HepG2 (cell line): Measurements from ENCODE around the gene DTYMK. TPM values are rescaled to one million over a fixed set of nuclear protein-coding genes. Genes with fewer than 3 reads are reported as not detected.

Experiments
- ATAC-seq: fragments of 200-7000 bp; cut with Tn5 transposase; 3 replicates; pipeline ENCODE4 v1.9.1; 2020; ENCODE audit warnings: mild to moderate bottlenecking, moderate library complexity
- BruUV-seq: library from RNA; stranded (reverse); fragments of 400-500 nt; replicated peaks from 2 replicates; lab custom pipeline; 2021; lab: Mats Ljungman, UMichigan
- CTCF ChIA-PET: fragments of 300-600 bp; formaldehyde crosslinking; extraction: SDS; loops from one replicate; lab custom pipeline; 2021; ENCODE audit warnings: low total read pairs, inconsistent platforms, low intra/inter-chr PET ratio; lab: Yijun Ruan, JAX
- POLR2A ChIA-PET: fragments of 350-600 bp; sonication (Branson Sonifier 250); formaldehyde crosslinking; loops from one replicate; lab custom pipeline; 2020; ENCODE audit warnings: antibody characterized with exemption, inconsistent platforms; lab: Yijun Ruan, JAX
- DNase-seq: peaks from one replicate; pipeline ENCODE4 v3.0.0-alpha.2; 2015; ENCODE audit warnings: low spot score
- FAIRE-seq: peaks from 3 replicates; lab custom pipeline; 2011; peaks lifted over from hg19 to GRCh38; lab: Jason Lieb, UNC
- H2AFZ ChIP-seq: one replicate; pipeline ENCODE4 v1.6.1; 2011; ENCODE audit warnings: low read length, inconsistent platforms
- H3K27ac ChIP-seq: fragments of 300-600 bp; 3 replicates; pipeline ENCODE4 v1.8.0; 2011; ENCODE audit warnings: mixed run types, mild to moderate bottlenecking, mixed read lengths, low read length, inconsistent platforms; ENCODE audit not compliant: insufficient read depth; ENCODE audit errors: extremely low read length
- H3K27me3 ChIP-seq, 2 experiments: fragments of 200-600 bp in 1 of 2; 2 replicates in 1 of 2; 3 replicates in 1 of 2; pipeline versions ENCODE4 v1.6.0 to v1.8.0; 2011; ENCODE audit warnings: low read length in 2 of 2, mild to moderate bottlenecking in 2 of 2, moderate library complexity in 2 of 2, inconsistent platforms in 1 of 2; ENCODE audit not compliant: insufficient read depth in 2 of 2, control insufficient read depth in 1 of 2
- H3K36me3 ChIP-seq, 2 experiments: fragments of 200-600 bp in 1 of 2; replicated peaks in 1 of 2; 2 replicates in 1 of 2; 3 replicates in 1 of 2; pipeline versions ENCODE4 v1.5.1 to v1.8.0; 2011; ENCODE audit warnings: low read length in 2 of 2, inconsistent platforms in 1 of 2; ENCODE audit not compliant: insufficient read depth in 2 of 2, control insufficient read depth in 1 of 2
- H3K4me1 ChIP-seq: 2 replicates; pipeline ENCODE4 v1.5.1; 2012; ENCODE audit warnings: low read length, inconsistent platforms; ENCODE audit not compliant: insufficient read depth
- H3K4me2 ChIP-seq: 2 replicates; pipeline ENCODE4 v1.6.0; 2011; ENCODE audit warnings: low read depth, low read length, inconsistent platforms
- H3K4me3 ChIP-seq, 3 experiments: fragments of 200-600 bp in 1 of 3; sonication (generic), shearing (Covaris generic) in 1 of 3; replicated peaks in 1 of 3; 2 replicates each; pipeline ENCODE4 v1.5.1; 2011 to 2016; ENCODE audit warnings: low read length in 3 of 3, inconsistent platforms in 2 of 3, low read depth in 2 of 3, mild to moderate bottlenecking in 2 of 3, control low read depth in 1 of 3, mixed read lengths in 1 of 3; ENCODE audit not compliant: insufficient read depth in 1 of 3
- H3K79me2 ChIP-seq: one replicate; pipeline ENCODE4 v1.6.1; 2011; ENCODE audit warnings: low read length, inconsistent platforms; ENCODE audit not compliant: insufficient read depth
- H3K9ac ChIP-seq: 2 replicates; pipeline ENCODE4 v1.6.0; 2011; ENCODE audit warnings: mild to moderate bottlenecking, low read depth, low read length, inconsistent platforms; ENCODE audit not compliant: insufficient read depth
- H3K9me3 ChIP-seq: 2 replicates; pipeline ENCODE4 v1.5.1; 2012; ENCODE audit warnings: mild to moderate bottlenecking, low read length
- H4K20me1 ChIP-seq: 2 replicates; pipeline ENCODE4 v1.6.0; 2011; ENCODE audit warnings: inconsistent platforms, mild to moderate bottlenecking, low read length, moderate library complexity; ENCODE audit not compliant: insufficient read depth
- AGO2 ChIP-seq: fragments of 200-400 bp; formaldehyde crosslinking; optimal IDR thresholded peaks from 2 replicates; pipeline ENCODE3; 2017; ENCODE audit warnings: mild to moderate bottlenecking, low read depth, low read length, moderate library complexity
- FOXK1 ChIP-seq: sonication (generic); formaldehyde crosslinking; IDR thresholded peaks from 2 replicates; pipeline ENCODE4 v1.4.0; 2020; ENCODE audit warnings: low read depth, missing genetic modification reagents, borderline replicate concordance
- JUNB ChIP-seq: sonication (generic); formaldehyde crosslinking; IDR thresholded peaks from 2 replicates; pipeline ENCODE4 v1.8.0; 2022; ENCODE audit warnings: missing genetic modification reagents, mild to moderate bottlenecking, borderline replicate concordance
- KLF13 ChIP-seq: sonication (generic); formaldehyde crosslinking; IDR thresholded peaks from 2 replicates; pipeline ENCODE4 v1.4.0; 2020; ENCODE audit warnings: mild to moderate bottlenecking, missing genetic modification reagents
- POLR2AphosphoS5 ChIP-seq: IDR thresholded peaks from 2 replicates; pipeline ENCODE4 v1.6.1; 2012; ENCODE audit warnings: low read depth, low read length
- RAD21 ChIP-seq: fragments of 450-650 bp; formaldehyde crosslinking; IDR thresholded peaks from 2 replicates; pipeline ENCODE4 v1.5.0; 2020; ENCODE audit warnings: mild to moderate bottlenecking
- RBM22 ChIP-seq: fragments of 200-400 bp; formaldehyde crosslinking; optimal IDR thresholded peaks from 2 replicates; pipeline ENCODE3; 2017; ENCODE audit warnings: mild to moderate bottlenecking, low read length, moderate library complexity
- TBP ChIP-seq: sonication (generic); formaldehyde crosslinking; IDR thresholded peaks from 2 replicates; pipeline ENCODE4 v1.5.0; 2020; ENCODE audit warnings: missing genetic modification reagents
- ZNF343 ChIP-seq: sonication (generic); formaldehyde crosslinking; IDR thresholded peaks from 2 replicates; pipeline ENCODE4 v1.4.0; 2020; ENCODE audit warnings: mild to moderate bottlenecking, missing genetic modification reagents
- ZNF441 ChIP-seq: sonication (generic); formaldehyde crosslinking; IDR thresholded peaks from 2 replicates; pipeline ENCODE4 v1.7.0; 2021; ENCODE audit warnings: missing genetic modification reagents, borderline replicate concordance
- ZNF564 ChIP-seq: sonication (generic); formaldehyde crosslinking; IDR thresholded peaks from 2 replicates; pipeline ENCODE4 v1.8.1; 2023; ENCODE audit warnings: mild to moderate bottlenecking, missing genetic modification reagents
- ZSCAN31 ChIP-seq: sonication (generic); formaldehyde crosslinking; IDR thresholded peaks from 2 replicates; pipeline ENCODE4 v1.5.0; 2020; ENCODE audit warnings: low read depth, mild to moderate bottlenecking, missing genetic modification reagents
- WGBS: methylation state at CpG from one replicate; pipeline ENCODE4 v1.1.6; 2017; ENCODE audit warnings: low lambda C conversion rate; 5-methylcytosine and 5-hydroxymethylcytosine counted together
- in situ Hi-C: cut with HindIII; loops from 2 replicates; pipeline ENCODE4 v1.10.0; 2017; ENCODE audit warnings: low pct_unique_long_range_greater_than_20kb; ENCODE audit not compliant: extremely low pct_ligation_motif_present
- intact Hi-C: fragments of 100-400 bp; cut with micrococcal nuclease; formaldehyde crosslinking; loops from one replicate; pipeline ENCODE4 v1.10.0; 2022; ENCODE audit not compliant: unreplicated experiment
- polyA plus RNA-seq, 8 experiments: library from polyadenylated mRNA; depleted of rRNA in 3 of 8; stranded (reverse) in 7 of 8; unstranded in 1 of 8; fragments of >200 nt; fragmentation: Illumina TruSeq in 4 of 8; extraction: Trizol in 4 of 8; gene quantifications; 2 replicates each; pipeline versions ENCODE4 v1.2.1 to v1.2.3, GENCODE V29; 2011 to 2016; ENCODE audit warnings: low read depth in 4 of 8, missing spikeins in 1 of 8, mixed read lengths in 1 of 8; ENCODE audit not compliant: insufficient read depth in 1 of 8
- total RNA-seq, 5 experiments: library from RNA; depleted of rRNA; stranded (reverse); fragments of >200 nt; fragmentation: Illumina TruSeq; extraction: Trizol; gene quantifications; 2 replicates each; pipeline ENCODE4 v1.2.3, GENCODE V29; 2016; ENCODE audit warnings: low read depth in 1 of 5
- TF ChIP-seq, protein P1 (sequence below): sonication (generic); formaldehyde crosslinking; IDR thresholded peaks from 2 replicates; pipeline ENCODE4 v1.5.0; 2020; ENCODE audit warnings: missing genetic modification reagents, mild to moderate bottlenecking, borderline replicate concordance
- TF ChIP-seq, protein P2 (sequence below): sonication (generic); formaldehyde crosslinking; IDR thresholded peaks from 2 replicates; pipeline ENCODE4 v1.4.0; 2020; ENCODE audit warnings: missing genetic modification reagents
- TF ChIP-seq, protein P3 (sequence below): sonication (generic); formaldehyde crosslinking; IDR thresholded peaks from 2 replicates; pipeline ENCODE4 v1.4.0; 2020; ENCODE audit warnings: missing genetic modification reagents

The DTYMK gene
- total and polyA plus RNA-seq, 2 of the 13 experiments (the other 11 are each of a cell fraction or from before 2014, with no cell fraction given), result 57.5 to 134 TPM

DNA sequence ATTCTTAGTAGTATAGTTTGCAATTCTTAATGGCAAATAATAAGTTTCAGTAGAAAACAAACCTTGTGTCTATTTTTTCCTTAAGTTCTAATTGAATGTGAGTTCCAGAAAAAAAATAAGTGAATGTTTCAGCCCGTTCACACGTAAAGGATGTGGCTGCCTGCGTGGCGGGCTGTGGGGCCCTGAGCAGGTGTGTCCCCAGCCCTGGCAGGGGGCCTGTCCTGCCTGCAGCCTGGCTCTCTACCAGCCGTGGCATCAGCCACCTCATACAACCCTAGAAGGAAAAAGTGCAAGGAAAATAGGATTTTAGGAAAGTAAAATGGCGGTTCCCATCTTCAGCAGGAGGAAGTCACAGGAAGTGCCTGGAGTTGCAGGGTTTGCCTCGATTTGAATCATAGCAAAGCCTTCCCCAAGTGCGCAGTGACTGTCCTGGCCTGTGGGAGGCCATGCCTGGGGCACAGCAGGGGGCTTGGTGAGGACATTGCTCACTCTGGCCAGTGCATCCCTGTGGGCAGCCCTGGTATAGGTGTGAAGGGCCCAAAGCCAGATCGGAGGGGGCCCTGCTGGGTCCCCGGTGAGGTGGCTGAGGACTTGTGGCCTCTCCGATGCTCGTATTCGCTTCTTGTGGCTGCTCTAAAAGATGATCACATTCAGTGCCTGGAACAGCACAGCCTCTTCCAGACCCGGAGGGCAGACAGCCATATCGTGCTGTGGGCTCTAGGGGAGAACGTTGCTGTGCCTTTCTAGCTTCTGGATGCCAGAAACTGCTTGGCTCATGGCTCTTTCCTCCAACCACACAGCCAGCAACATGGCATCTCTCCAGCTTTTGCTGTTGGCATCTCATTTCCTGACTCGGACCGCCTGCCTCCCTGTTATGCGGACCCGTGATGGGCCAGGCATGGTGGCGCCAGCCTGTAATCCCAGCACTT is 12.6 kb downstream of the DTYMK start:
- no peaks in the 10 kb centered on the region for H3K9me3 ChIP-seq
- ChIA-PET POLR2A (no interaction called here), CTCF (no interaction called here)
- DNase-seq (peak; percentile 28), ATAC-seq (peak; percentile 58), FAIRE-seq (no peak)
- in situ Hi-C loops (no loop called here), intact Hi-C loops (no loop called here)
- H3K36me3 ChIP-seq, result peaks cover 38 to 73% of the 10 kb centered on the region in 2 experiments
- no peaks in the 10 kb centered on the region for H3K27me3 ChIP-seq
- no peak overlapping the region for H3K4me3 ChIP-seq
- no peak overlapping the region for H3K4me2 ChIP-seq
- H3K4me1 ChIP-seq, result no peaks in the 10 kb centered on the region
- BruUV-seq, result no TSS peak
- H3K9ac ChIP-seq, result no peak overlapping the region
- WGBS, result 97% methylated on average over 21 of the region's 21 CpGs
- no peak overlapping the region for H2AFZ ChIP-seq
- no peaks in the 10 kb centered on the region for H3K79me2 ChIP-seq
- no peak overlapping the region for H3K27ac ChIP-seq
- H4K20me1 ChIP-seq, result no peaks in the 10 kb centered on the region
- TF ChIP-seq ZNF343 (CRISPR knock-in tag), result 0 out of 2 replicates have a peak, but pooled peaks have one; percentile 29
- TF ChIP-seq, protein P1, sequence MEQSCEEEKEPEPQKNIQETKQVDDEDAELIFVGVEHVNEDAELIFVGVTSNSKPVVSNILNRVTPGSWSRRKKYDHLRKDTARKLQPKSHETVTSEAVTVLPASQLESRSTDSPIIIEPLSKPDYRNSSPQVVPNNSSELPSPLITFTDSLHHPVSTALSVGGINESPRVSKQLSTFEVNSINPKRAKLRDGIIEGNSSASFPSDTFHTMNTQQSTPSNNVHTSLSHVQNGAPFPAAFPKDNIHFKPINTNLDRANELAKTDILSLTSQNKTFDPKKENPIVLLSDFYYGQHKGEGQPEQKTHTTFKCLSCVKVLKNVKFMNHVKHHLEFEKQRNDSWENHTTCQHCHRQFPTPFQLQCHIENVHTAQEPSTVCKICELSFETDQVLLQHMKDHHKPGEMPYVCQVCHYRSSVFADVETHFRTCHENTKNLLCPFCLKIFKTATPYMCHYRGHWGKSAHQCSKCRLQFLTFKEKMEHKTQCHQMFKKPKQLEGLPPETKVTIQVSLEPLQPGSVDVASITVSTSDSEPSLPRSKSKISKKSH (CRISPR knock-in tag), result no peak
- no peak for TF ChIP-seq ZNF441 (CRISPR knock-in tag)
- TF ChIP-seq, protein P2, sequence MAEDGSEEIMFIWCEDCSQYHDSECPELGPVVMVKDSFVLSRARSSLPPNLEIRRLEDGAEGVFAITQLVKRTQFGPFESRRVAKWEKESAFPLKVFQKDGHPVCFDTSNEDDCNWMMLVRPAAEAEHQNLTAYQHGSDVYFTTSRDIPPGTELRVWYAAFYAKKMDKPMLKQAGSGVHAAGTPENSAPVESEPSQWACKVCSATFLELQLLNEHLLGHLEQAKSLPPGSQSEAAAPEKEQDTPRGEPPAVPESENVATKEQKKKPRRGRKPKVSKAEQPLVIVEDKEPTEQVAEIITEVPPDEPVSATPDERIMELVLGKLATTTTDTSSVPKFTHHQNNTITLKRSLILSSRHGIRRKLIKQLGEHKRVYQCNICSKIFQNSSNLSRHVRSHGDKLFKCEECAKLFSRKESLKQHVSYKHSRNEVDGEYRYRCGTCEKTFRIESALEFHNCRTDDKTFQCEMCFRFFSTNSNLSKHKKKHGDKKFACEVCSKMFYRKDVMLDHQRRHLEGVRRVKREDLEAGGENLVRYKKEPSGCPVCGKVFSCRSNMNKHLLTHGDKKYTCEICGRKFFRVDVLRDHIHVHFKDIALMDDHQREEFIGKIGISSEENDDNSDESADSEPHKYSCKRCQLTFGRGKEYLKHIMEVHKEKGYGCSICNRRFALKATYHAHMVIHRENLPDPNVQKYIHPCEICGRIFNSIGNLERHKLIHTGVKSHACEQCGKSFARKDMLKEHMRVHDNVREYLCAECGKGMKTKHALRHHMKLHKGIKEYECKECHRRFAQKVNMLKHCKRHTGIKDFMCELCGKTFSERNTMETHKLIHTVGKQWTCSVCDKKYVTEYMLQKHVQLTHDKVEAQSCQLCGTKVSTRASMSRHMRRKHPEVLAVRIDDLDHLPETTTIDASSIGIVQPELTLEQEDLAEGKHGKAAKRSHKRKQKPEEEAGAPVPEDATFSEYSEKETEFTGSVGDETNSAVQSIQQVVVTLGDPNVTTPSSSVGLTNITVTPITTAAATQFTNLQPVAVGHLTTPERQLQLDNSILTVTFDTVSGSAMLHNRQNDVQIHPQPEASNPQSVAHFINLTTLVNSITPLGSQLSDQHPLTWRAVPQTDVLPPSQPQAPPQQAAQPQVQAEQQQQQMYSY (CRISPR knock-in tag), result no peak
- no peak for TF ChIP-seq JUNB (CRISPR knock-in tag)
- 0 out of 2 replicates have a peak, but pooled peaks have one; percentile 29 for TF ChIP-seq KLF13
- TF ChIP-seq TBP, result no peak
- no peak for TF ChIP-seq FOXK1 (CRISPR knock-in tag)
- peak; percentile 11; the same call in 1 of the 2 replicates for TF ChIP-seq RAD21
- TF ChIP-seq ZNF564 (CRISPR knock-in tag), result no peak
- TF ChIP-seq RBM22, result peak; percentile 33
- TF ChIP-seq, protein P3, sequence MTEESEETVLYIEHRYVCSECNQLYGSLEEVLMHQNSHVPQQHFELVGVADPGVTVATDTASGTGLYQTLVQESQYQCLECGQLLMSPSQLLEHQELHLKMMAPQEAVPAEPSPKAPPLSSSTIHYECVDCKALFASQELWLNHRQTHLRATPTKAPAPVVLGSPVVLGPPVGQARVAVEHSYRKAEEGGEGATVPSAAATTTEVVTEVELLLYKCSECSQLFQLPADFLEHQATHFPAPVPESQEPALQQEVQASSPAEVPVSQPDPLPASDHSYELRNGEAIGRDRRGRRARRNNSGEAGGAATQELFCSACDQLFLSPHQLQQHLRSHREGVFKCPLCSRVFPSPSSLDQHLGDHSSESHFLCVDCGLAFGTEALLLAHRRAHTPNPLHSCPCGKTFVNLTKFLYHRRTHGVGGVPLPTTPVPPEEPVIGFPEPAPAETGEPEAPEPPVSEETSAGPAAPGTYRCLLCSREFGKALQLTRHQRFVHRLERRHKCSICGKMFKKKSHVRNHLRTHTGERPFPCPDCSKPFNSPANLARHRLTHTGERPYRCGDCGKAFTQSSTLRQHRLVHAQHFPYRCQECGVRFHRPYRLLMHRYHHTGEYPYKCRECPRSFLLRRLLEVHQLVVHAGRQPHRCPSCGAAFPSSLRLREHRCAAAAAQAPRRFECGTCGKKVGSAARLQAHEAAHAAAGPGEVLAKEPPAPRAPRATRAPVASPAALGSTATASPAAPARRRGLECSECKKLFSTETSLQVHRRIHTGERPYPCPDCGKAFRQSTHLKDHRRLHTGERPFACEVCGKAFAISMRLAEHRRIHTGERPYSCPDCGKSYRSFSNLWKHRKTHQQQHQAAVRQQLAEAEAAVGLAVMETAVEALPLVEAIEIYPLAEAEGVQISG, result 0 out of 2 replicates have a peak, but pooled peaks have one; percentile 9
- TF ChIP-seq ZSCAN31 (CRISPR knock-in tag), result no peak
- peak; percentile 45 for TF ChIP-seq POLR2AphosphoS5
- peak; percentile 79 for TF ChIP-seq AGO2
